ENCODE data around the gene HS6ST1.

HS6ST1 gene

DNA sequence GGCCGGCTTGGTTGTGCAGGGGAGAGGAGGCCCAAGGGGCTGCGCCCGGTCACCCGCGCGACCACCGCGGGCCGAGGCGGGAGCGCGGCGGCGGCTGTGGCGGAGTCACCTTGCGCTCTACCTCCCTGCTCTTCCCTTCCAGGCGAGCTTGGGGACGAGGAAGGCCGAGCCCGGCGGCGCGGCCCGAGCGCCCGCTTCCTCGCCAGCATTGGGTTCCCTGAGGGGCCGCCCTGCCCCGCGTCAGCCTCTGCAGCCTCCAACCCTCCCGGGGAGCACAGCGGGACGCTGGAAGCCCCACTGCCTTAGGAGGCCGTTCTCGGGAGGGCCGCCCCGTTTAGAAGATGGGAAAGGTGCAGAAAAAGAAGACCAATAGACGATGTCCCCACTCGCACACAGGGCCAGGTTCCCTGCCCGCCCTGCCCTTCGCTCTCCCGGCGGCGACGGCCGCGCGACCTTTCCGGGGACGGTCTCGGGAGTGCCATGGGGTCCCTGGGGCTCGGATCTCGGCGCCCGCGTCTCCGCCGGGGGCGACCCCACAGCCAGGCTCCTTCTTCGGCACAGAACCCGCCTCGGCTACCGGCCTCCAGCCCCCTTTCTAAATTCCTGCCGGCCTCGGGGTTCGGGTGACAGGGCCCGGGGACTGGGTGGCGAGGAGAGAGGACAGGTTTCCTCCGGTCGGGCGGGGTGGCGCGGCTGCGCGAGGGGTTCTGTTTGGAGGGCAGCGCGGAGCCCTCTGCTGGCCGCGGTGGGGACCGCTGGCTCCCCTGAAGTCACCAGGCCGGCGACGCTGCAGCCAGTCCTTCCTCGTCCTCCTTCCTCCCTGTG, 85.5 kb downstream of the HS6ST1 start:
- peak; percentile 96 for DNase-seq (ENCODE audit: low spot score)
- TF ChIP-seq, protein P1, sequence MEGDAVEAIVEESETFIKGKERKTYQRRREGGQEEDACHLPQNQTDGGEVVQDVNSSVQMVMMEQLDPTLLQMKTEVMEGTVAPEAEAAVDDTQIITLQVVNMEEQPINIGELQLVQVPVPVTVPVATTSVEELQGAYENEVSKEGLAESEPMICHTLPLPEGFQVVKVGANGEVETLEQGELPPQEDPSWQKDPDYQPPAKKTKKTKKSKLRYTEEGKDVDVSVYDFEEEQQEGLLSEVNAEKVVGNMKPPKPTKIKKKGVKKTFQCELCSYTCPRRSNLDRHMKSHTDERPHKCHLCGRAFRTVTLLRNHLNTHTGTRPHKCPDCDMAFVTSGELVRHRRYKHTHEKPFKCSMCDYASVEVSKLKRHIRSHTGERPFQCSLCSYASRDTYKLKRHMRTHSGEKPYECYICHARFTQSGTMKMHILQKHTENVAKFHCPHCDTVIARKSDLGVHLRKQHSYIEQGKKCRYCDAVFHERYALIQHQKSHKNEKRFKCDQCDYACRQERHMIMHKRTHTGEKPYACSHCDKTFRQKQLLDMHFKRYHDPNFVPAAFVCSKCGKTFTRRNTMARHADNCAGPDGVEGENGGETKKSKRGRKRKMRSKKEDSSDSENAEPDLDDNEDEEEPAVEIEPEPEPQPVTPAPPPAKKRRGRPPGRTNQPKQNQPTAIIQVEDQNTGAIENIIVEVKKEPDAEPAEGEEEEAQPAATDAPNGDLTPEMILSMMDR (IDR thresholded peaks at IDR 0.05; ENCODE audit: extremely low read depth, missing control alignments) = peak; percentile 87

DNA sequence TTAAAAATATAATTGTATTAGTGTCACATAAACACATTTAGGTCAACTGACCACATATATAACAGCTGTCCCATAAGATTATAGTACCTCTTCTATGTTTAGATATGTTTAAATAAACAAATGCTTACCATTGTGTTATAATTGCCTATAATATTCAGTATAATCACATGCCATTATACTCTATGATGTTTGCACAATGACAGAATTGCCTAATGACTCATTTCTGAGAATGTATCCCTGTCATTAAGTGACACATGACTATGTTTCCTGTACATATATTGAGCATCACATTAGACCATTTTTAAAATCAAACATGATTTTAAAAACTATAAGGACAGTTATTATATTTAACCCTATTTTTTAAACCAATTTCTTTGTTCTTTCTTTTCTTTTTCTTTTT, 89.8 kb downstream of the HS6ST1 start:
- TF ChIP-seq, protein P1 (IDR thresholded peaks at IDR 0.05; ENCODE audit: extremely low read depth, missing control alignments) = no peak
- no peak for DNase-seq (ENCODE audit: low spot score)

DNA sequence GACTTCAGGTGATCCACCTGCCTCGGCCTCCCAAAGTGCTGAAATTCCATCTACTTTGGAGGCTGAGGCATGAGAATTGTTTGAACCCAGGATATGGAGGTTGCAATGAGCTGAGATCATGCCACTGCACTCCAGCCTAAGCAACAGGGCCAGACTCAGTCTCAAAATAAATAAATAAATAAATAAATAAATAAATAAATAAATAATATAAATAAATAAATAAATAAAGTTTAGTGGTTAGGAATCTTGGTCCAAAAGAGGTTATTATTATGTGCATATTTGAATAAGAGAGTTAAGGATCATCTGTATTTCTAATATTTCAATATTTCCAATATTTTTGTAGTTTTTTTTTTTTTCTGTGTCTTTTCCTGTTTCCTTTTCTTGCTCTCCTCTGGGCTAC, 90.8 kb downstream of the HS6ST1 start:
- TF ChIP-seq, protein P1 (IDR thresholded peaks at IDR 0.05; ENCODE audit: extremely low read depth, missing control alignments) = no peak

DNA sequence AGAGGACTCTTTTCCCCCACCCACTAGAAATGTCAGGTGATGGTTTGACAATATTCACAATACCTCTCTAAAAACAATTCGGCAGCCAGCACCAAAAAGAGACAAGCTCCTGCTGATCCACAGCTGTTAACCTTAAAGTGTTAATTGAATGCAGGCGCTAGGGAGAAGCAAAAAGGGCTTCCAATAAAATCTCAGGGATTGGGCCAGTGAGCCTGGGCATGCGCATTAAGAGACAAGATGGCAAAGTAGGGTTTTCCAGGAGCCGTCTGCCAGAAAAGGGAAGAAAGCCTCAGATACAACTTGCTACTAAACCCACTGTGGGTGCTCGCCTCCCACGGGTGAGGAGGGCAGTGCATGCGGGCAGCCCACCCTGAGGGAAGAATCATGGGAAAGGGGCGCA, 98.8 kb downstream of the HS6ST1 start:
- TF ChIP-seq, protein P1 (IDR thresholded peaks at IDR 0.05; ENCODE audit: extremely low read depth, missing control alignments) = no peak
- no peak for DNase-seq (ENCODE audit: low spot score)

More for the DNA sequence above, 90.8 kb downstream of the HS6ST1 start:
- DNase-seq (ENCODE audit: low spot score) = no peak

DNA sequence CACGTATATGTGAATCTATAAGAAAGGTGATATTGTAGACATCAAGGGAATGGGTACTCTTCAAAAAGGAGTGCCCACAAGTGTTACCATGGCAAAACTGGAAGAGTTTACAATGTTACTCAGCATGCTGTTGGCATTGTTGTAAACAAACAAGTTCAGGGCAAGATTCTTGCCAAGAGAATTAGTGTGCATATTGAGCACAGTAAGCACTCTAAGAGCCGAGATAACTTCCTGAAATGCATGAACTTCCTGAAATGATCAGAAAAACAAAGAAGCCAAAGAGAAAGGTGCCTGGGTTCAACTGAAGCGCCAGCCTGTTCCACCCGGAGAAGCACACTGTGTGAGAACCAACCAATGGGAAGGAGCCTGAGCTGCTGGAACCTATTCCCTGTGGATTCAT, 101.0 kb downstream of the HS6ST1 start:
- DNase-seq (ENCODE audit: low spot score) = no peak

DNA sequence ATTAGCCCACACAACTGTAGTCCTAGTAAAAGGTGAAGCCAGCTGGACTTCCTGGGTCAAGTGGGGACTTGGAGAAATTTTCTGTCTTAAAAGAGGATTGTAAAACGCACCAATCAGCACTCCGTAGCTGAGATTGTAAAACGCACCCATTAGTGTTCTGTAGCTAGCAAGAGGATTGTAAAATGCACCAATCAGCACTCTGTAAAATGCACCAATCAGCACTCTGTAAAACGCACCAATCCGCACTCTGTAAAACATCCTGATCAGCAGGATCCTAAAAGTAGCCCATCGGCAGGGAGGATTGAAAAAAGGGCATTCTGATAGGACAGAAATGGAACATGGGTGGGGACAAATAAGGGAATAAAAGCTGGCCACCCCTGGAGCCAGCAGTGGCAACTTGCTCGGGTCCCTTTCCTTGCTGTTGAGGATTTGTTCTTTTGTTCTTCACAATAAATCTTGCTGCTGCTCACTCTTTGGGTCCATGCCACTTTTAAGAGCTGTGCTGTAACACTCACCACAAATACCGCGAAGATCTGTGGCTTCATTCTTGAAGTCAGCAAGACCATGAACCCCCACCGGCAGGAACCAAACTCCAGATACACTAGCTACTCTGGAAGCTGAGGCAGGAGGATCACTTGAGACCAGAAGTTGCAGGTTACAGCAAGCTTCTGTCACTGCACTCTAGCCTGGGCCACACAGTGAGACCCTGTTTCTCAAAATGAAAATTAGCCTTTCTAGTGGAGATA, 102.6 kb downstream of the HS6ST1 start:
- no peak for DNase-seq (ENCODE audit: low spot score)
- TF ChIP-seq, protein P1 (IDR thresholded peaks at IDR 0.05; ENCODE audit: extremely low read depth, missing control alignments) = no peak

More for the DNA sequence above, 101.0 kb downstream of the HS6ST1 start:
- TF ChIP-seq, protein P1 (IDR thresholded peaks at IDR 0.05; ENCODE audit: extremely low read depth, missing control alignments) = no peak
